Peyer's patch (tissue), 4 donors: Measurements from ENCODE around the gene LIG3.

Experiments used
- POLR2A ChIP-seq, 2 donors: fragments of 450-650 bp; IDR thresholded peaks; one replicate each; pipeline ENCODE4 v1.5.1; 2017; ENCODE audit warnings: antibody characterized with exemption in 2 of 2, mild to moderate bottlenecking in 2 of 2, moderate library complexity in 2 of 2
- TF ChIP-seq, protein P1 (sequence below), 6 experiments: fragments of 450-650 bp in 4 of 6; fragments of 200-600 bp in 2 of 6; sonication (generic) in 1 of 6; IDR thresholded peaks; one replicate each; pipeline ENCODE4 v1.5.1; 2017 to 2019; ENCODE audit warnings: antibody characterized with exemption in 6 of 6, mild to moderate bottlenecking in 3 of 6, moderate library complexity in 1 of 6

- TF ChIP-seq, protein P1, sequence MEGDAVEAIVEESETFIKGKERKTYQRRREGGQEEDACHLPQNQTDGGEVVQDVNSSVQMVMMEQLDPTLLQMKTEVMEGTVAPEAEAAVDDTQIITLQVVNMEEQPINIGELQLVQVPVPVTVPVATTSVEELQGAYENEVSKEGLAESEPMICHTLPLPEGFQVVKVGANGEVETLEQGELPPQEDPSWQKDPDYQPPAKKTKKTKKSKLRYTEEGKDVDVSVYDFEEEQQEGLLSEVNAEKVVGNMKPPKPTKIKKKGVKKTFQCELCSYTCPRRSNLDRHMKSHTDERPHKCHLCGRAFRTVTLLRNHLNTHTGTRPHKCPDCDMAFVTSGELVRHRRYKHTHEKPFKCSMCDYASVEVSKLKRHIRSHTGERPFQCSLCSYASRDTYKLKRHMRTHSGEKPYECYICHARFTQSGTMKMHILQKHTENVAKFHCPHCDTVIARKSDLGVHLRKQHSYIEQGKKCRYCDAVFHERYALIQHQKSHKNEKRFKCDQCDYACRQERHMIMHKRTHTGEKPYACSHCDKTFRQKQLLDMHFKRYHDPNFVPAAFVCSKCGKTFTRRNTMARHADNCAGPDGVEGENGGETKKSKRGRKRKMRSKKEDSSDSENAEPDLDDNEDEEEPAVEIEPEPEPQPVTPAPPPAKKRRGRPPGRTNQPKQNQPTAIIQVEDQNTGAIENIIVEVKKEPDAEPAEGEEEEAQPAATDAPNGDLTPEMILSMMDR (IDR thresholded peaks at IDR 0.05), result no peak
- TF ChIP-seq POLR2A (IDR thresholded peaks at IDR 0.05), result no peak
Measured at GRCh38 chr17:34974794-34975785, 5.2 kb upstream of the LIG3 start.
